Measurements from ENCODE around the gene TRIM9.

The TRIM9 gene

DNA sequence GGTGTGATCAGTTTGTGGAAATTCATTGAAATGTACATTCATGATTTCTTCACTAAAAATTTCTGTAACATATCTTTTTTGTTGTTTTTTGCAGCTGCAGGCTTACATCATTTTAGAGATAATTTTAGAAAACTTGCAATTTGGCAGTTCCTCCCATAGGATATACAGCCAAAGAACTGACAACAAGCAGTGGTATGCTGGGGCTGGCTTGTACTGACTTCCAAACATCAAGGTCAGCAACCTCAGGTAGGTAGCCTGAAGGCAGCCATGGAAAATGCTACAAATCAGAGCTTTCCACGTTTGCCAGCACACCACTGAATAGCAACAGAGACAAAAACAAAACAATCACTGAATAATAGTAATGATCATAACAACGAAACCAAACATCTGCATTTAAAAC is 21.2 kb downstream of the TRIM9 start:
- Histone ChIP-seq H3K27ac (ENCODE audit: low read length) (no peak overlapping the region), H3K36me3 (ENCODE audit: control insufficient read depth, low read depth, low read length) (no peaks in the 10 kb centered on the region), H3K9ac (ENCODE audit: low read length) (no peak overlapping the region), H3K9me3 (ENCODE audit: control insufficient read depth, low read depth, low read length) (no peaks in the 10 kb centered on the region), H3K4me1 (ENCODE audit: control insufficient read depth, low read depth, low read length) (no peaks in the 10 kb centered on the region), H3K4me3 (ENCODE audit: low read length) (no peak overlapping the region), H3K27me3 (ENCODE audit: control insufficient read depth, insufficient read depth, low read length) (no peaks in the 10 kb centered on the region)

DNA sequence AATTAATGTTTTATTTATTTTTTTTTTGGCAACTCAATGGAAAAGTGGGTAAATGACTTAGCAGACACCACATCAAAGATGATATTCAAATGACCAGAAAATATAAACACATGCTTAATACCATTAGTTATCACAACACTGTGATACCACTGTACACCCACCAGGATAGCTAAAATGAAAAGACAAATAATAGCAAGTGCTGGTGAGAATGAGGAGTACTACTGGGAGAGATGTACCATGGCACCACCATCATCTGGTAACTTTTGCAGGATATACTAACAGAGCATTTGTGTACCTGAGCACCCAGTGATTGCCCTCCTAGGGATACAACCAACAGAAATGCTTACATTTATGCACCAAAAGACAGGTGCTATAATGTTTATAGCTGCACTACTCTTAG is 21.9 kb downstream of the TRIM9 start:
- no peaks in the 10 kb centered on the region for H3K4me1 ChIP-seq (ENCODE audit: control insufficient read depth, low read depth, low read length)
- H3K27ac ChIP-seq (ENCODE audit: low read length): no peak overlapping the region
- H3K36me3 ChIP-seq (ENCODE audit: control insufficient read depth, low read depth, low read length): no peaks in the 10 kb centered on the region
- no peak overlapping the region for H3K9ac ChIP-seq (ENCODE audit: low read length)
- no peaks in the 10 kb centered on the region for H3K27me3 ChIP-seq (ENCODE audit: control insufficient read depth, insufficient read depth, low read length)
- no peak overlapping the region for H3K4me3 ChIP-seq (ENCODE audit: low read length)
- H3K9me3 ChIP-seq (ENCODE audit: control insufficient read depth, low read depth, low read length): no peaks in the 10 kb centered on the region

DNA sequence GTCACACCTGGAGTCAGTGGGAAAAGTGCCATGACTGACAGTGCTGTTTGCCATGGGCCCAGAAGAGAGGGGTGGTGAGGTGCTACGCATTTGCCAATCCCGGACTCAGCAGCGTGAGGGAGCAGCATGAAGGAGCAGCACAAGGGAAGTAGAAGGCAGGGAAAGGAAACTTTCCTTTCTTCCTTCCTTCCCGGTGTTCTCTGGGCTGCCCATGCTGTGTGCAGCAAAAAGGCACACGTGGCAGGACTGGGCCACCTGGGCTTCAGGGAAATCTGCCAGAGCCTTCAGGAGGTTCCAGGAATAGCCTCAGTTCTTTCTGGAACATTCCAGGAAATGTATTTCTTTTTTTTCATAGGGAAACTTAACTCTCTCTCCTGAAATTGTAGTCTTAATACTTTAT is 23.0 kb downstream of the TRIM9 start:
- Histone ChIP-seq H3K4me3 (ENCODE audit: low read length) (no peak overlapping the region), H3K9ac (ENCODE audit: low read length) (no peak overlapping the region), H3K27ac (ENCODE audit: low read length) (no peak overlapping the region), H3K27me3 (ENCODE audit: control insufficient read depth, insufficient read depth, low read length) (no peaks in the 10 kb centered on the region), H3K36me3 (ENCODE audit: control insufficient read depth, low read depth, low read length) (no peaks in the 10 kb centered on the region), H3K4me1 (ENCODE audit: control insufficient read depth, low read depth, low read length) (no peaks in the 10 kb centered on the region), H3K9me3 (ENCODE audit: control insufficient read depth, low read depth, low read length) (no peaks in the 10 kb centered on the region)

DNA sequence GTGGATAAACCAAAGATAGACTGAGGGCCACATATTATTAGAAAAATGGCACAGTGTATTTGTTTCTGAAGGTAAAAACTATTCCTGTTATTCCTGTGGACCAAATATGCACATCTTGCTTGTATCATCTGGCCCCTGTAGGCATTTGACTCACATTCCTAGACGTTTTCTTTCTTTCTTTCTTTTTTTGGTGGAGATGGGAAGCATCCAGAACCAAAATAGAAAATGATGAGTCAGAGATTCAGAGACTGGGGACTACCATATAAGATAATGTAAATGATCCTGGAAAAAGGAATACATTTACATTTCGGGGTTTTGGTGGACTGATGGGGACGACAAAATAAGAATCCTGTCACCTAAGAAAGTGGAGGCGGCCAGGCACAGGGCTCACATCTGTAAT is 24.2 kb downstream of the TRIM9 start:
- H3K4me3 ChIP-seq (ENCODE audit: low read length): no peak overlapping the region
- H3K4me1 ChIP-seq (ENCODE audit: control insufficient read depth, low read depth, low read length): no peaks in the 10 kb centered on the region
- no peaks in the 10 kb centered on the region for H3K9me3 ChIP-seq (ENCODE audit: control insufficient read depth, low read depth, low read length)
- H3K27me3 ChIP-seq (ENCODE audit: control insufficient read depth, insufficient read depth, low read length): no peaks in the 10 kb centered on the region
- H3K9ac ChIP-seq (ENCODE audit: low read length): no peak overlapping the region
- no peak overlapping the region for H3K27ac ChIP-seq (ENCODE audit: low read length)
- no peaks in the 10 kb centered on the region for H3K36me3 ChIP-seq (ENCODE audit: control insufficient read depth, low read depth, low read length)

DNA sequence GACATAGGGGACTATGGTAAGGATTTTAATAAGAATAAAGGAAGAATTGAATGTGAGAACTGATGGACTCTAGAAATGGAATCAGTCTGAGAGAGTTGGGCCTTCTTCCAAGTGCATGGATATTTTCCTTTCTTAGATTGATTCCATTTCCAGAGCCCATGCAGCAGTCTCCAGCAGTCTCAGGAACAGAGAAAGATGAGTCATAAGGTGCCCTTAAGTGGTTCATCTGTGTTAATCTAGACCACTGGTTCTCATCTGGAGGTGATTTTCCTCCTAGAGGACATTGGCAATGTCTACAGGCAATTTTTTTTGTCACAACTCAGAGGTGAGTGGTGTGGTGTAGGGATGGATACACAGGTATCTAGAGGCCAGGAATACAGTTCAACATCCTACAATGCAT is 25.9 kb downstream of the TRIM9 start:
- no peak overlapping the region for H3K27ac ChIP-seq (ENCODE audit: low read length)
- no peaks in the 10 kb centered on the region for H3K4me1 ChIP-seq (ENCODE audit: control insufficient read depth, low read depth, low read length)
- no peaks in the 10 kb centered on the region for H3K36me3 ChIP-seq (ENCODE audit: control insufficient read depth, low read depth, low read length)
- H3K27me3 ChIP-seq (ENCODE audit: control insufficient read depth, insufficient read depth, low read length): no peaks in the 10 kb centered on the region
- H3K4me3 ChIP-seq (ENCODE audit: low read length): no peak overlapping the region
- no peak overlapping the region for H3K9ac ChIP-seq (ENCODE audit: low read length)
- H3K9me3 ChIP-seq (ENCODE audit: control insufficient read depth, low read depth, low read length): no peaks in the 10 kb centered on the region

DNA sequence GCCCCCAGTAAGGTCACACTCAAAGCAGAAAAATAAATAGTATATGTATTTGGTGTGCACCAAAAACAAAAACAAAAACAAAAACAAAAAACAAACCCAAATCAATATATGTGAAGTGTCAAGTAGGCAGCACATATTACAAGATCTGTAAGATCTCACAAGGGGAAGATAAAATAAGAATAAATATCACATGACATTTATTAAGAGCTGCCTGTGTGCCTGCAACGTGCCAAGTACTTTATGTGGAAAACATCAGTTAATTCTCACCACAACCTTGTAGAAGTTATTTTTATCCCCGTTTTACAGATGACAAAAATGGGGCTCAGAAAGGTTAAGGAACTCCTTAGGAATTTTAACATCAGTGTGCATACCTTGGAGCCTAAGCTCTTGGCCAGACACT is 26.6 kb downstream of the TRIM9 start:
- H3K36me3 ChIP-seq (ENCODE audit: control insufficient read depth, low read depth, low read length): no peaks in the 10 kb centered on the region

DNA sequence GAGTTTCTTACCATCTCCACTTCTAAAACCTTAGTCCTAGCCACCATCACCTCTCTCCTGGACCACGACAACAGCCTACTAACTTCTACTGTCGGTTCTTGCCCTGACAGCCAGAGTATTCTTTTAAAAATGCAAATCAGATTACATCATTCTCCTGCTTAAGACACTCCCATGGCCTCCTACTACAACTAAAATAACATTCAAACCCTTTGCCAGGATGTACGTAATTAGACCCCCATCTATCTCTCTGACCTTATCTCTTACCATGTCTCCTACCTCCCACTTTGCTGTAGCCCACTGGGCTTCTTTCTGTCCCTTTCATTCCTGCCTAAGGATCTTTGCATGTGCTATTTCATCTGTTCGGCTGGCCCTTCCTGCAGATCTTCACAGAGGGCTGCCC is 27.6 kb downstream of the TRIM9 start:
- Histone ChIP-seq H3K27me3 (ENCODE audit: control insufficient read depth, insufficient read depth, low read length) (no peaks in the 10 kb centered on the region), H3K4me3 (ENCODE audit: low read length) (no peak overlapping the region), H3K9me3 (ENCODE audit: control insufficient read depth, low read depth, low read length) (no peaks in the 10 kb centered on the region), H3K36me3 (ENCODE audit: control insufficient read depth, low read depth, low read length) (no peaks in the 10 kb centered on the region), H3K9ac (ENCODE audit: low read length) (no peak overlapping the region), H3K4me1 (ENCODE audit: control insufficient read depth, low read depth, low read length) (no peaks in the 10 kb centered on the region), H3K27ac (ENCODE audit: low read length) (no peak overlapping the region)

More for the DNA sequence above, 26.6 kb downstream of the TRIM9 start:
- Histone ChIP-seq H3K4me1 (ENCODE audit: control insufficient read depth, low read depth, low read length) (no peaks in the 10 kb centered on the region), H3K9ac (ENCODE audit: low read length) (no peak overlapping the region), H3K27me3 (ENCODE audit: control insufficient read depth, insufficient read depth, low read length) (no peaks in the 10 kb centered on the region), H3K4me3 (ENCODE audit: low read length) (no peak overlapping the region), H3K27ac (ENCODE audit: low read length) (no peak overlapping the region), H3K9me3 (ENCODE audit: control insufficient read depth, low read depth, low read length) (no peaks in the 10 kb centered on the region)

DNA sequence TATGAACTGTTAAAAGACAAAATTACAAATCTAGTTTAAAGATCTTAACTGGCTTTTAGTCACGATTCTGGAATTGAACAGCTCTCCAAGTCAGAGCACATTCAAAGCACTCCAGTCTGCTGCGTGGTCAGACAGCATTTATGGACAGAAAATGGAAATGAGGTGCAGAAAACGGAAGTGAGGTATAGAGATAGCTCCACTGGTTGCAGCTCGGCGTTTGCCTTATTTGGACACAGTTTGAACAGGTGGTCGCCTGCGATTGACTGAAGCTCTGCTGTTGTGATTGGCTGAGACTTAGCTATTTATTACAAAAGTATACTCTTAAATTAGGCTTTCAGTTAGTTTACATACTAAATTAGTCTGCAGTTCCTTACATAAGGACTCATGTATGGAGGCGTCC is 28.3 kb downstream of the TRIM9 start:
- Histone ChIP-seq H3K4me1 (ENCODE audit: control insufficient read depth, low read depth, low read length) (no peaks in the 10 kb centered on the region), H3K27ac (ENCODE audit: low read length) (no peak overlapping the region), H3K36me3 (ENCODE audit: control insufficient read depth, low read depth, low read length) (no peaks in the 10 kb centered on the region), H3K27me3 (ENCODE audit: control insufficient read depth, insufficient read depth, low read length) (no peaks in the 10 kb centered on the region), H3K4me3 (ENCODE audit: low read length) (no peak overlapping the region), H3K9ac (ENCODE audit: low read length) (no peak overlapping the region), H3K9me3 (ENCODE audit: control insufficient read depth, low read depth, low read length) (no peaks in the 10 kb centered on the region)

DNA sequence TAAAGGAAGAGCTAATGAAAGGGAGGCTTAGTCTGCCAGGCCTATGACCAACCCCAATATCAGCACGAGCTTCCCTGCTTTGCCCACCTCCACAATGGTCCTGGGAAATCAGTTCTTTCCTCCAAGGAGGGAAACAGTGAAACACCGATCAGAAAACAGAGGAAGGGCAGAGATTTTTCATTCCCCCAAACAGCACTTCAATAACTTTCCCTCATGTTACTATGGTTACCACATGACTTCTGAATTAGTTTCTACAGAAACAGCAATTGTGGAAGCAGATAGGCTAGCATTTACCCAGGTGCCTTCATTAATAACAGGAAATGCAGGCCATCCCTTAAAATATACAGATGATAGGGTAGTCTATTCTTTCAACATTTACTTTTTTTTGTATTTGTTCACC is 35.9 kb downstream of the TRIM9 start:
- Histone ChIP-seq H3K27ac (ENCODE audit: low read length) (no peak overlapping the region), H3K9ac (ENCODE audit: low read length) (no peak overlapping the region), H3K36me3 (ENCODE audit: control insufficient read depth, low read depth, low read length) (no peaks in the 10 kb centered on the region), H3K4me1 (ENCODE audit: control insufficient read depth, low read depth, low read length) (no peaks in the 10 kb centered on the region), H3K4me3 (ENCODE audit: low read length) (no peak overlapping the region), H3K27me3 (ENCODE audit: control insufficient read depth, insufficient read depth, low read length) (no peaks in the 10 kb centered on the region), H3K9me3 (ENCODE audit: control insufficient read depth, low read depth, low read length) (no peaks in the 10 kb centered on the region)

DNA sequence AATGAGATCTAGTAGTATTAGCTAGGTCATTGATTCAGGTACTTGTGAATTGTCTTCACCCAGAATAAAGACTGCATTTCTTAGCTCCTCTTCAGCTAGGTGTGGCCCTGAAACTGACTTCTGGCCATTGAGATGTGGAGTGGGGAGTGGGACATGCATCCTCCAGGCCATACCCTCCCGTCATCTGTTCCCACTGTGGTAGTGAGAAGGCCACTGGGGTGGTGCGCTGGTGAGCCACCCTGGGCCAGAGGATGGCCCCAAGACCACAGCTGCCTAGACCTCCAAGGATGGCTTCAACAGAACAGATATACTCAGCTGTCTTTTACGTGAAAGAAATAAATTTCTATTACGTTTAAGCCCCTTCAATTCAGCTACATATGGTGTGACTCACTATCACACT is 36.5 kb downstream of the TRIM9 start:
- Histone ChIP-seq H3K4me1 (ENCODE audit: control insufficient read depth, low read depth, low read length) (no peaks in the 10 kb centered on the region), H3K9me3 (ENCODE audit: control insufficient read depth, low read depth, low read length) (no peaks in the 10 kb centered on the region), H3K9ac (ENCODE audit: low read length) (no peak overlapping the region), H3K27ac (ENCODE audit: low read length) (no peak overlapping the region), H3K4me3 (ENCODE audit: low read length) (no peak overlapping the region), H3K36me3 (ENCODE audit: control insufficient read depth, low read depth, low read length) (no peaks in the 10 kb centered on the region), H3K27me3 (ENCODE audit: control insufficient read depth, insufficient read depth, low read length) (no peaks in the 10 kb centered on the region)

DNA sequence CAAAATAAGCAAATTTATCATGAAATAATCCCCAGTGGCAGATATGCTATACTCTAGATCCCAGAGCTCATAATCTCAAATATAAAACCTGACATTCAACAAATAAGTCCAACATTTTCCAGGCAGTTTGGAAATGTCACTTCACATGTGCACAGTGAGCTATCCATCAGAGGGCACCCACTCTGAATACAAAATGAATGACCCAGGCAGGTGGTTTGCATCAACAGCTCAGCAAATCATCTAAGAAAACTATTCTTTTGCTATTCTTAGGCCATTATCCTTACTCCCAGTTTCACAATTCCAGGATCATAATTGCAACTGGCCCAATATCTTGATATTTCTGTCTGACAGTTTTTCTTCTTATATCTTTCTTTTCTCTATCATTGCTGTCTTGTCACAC is 38.5 kb downstream of the TRIM9 start:
- no peaks in the 10 kb centered on the region for H3K9me3 ChIP-seq (ENCODE audit: control insufficient read depth, low read depth, low read length)
- no peaks in the 10 kb centered on the region for H3K27me3 ChIP-seq (ENCODE audit: control insufficient read depth, insufficient read depth, low read length)
- no peaks in the 10 kb centered on the region for H3K4me1 ChIP-seq (ENCODE audit: control insufficient read depth, low read depth, low read length)
- H3K36me3 ChIP-seq (ENCODE audit: control insufficient read depth, low read depth, low read length): no peaks in the 10 kb centered on the region
- H3K4me3 ChIP-seq (ENCODE audit: low read length): no peak overlapping the region
- H3K27ac ChIP-seq (ENCODE audit: low read length): no peak overlapping the region
- no peak overlapping the region for H3K9ac ChIP-seq (ENCODE audit: low read length)

DNA sequence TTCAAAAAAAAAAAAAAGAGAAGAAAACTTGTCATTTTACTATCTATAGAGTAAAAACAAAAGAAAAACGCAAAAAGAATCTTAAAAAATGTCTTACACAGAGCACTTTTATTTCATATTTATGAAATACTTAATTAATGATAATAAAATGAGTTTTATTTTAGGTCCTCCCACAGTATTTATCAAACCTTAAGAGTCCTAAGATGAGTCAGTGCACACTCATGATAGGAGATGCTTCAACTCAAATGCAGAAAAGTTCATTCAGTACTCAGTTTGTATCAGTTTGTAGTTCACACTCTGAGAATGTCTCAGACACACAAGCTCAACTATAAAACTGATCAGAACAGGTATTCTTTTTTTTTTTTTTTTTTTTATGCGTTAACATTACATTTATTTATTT is 41.7 kb downstream of the TRIM9 start:
- Histone ChIP-seq H3K9ac (ENCODE audit: low read length) (no peak overlapping the region), H3K27me3 (ENCODE audit: control insufficient read depth, insufficient read depth, low read length) (no peaks in the 10 kb centered on the region), H3K36me3 (ENCODE audit: control insufficient read depth, low read depth, low read length) (no peaks in the 10 kb centered on the region), H3K4me3 (ENCODE audit: low read length) (no peak overlapping the region), H3K27ac (ENCODE audit: low read length) (no peak overlapping the region), H3K4me1 (ENCODE audit: control insufficient read depth, low read depth, low read length) (no peaks in the 10 kb centered on the region), H3K9me3 (ENCODE audit: control insufficient read depth, low read depth, low read length) (no peaks in the 10 kb centered on the region)

DNA sequence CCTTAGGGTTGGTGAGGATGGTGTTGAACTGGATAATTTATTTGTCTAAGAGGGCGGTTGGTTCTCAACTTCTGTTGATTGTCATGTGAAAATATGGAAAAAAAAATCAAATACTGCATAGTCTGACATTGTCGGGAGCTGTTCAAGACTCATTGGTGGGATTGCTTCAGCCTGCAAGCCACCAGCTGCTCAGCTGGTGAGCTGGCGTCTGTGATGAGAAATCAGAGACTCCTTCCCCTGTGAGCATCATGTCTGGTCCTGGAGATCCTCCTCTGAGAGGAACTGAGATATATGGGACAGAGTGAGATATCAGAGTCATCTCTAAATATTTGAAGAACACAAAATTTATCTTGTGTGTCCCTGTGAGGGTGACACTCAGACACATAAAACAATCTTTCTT is 49.9 kb downstream of the TRIM9 start:
- Histone ChIP-seq H3K9me3 (ENCODE audit: control insufficient read depth, low read depth, low read length) (no peaks in the 10 kb centered on the region), H3K27ac (ENCODE audit: low read length) (no peak overlapping the region), H3K4me1 (ENCODE audit: control insufficient read depth, low read depth, low read length) (peaks cover 14% of the 10 kb centered on the region), H3K4me3 (ENCODE audit: low read length) (no peak overlapping the region), H3K27me3 (ENCODE audit: control insufficient read depth, insufficient read depth, low read length) (no peaks in the 10 kb centered on the region), H3K9ac (ENCODE audit: low read length) (no peak overlapping the region), H3K36me3 (ENCODE audit: control insufficient read depth, low read depth, low read length) (no peaks in the 10 kb centered on the region)
